C4-2B (cell line): ENCODE results near the gene MAFF.

ENCODE experiments used
- CTCF ChIP-seq: fragments of 450-650 bp; conservative IDR thresholded peaks from 2 replicates; pipeline ENCODE4 v1.5.1; 2017; ENCODE audit warnings: mild to moderate bottlenecking
- ZFX ChIP-seq: fragments of 450-650 bp; IDR thresholded peaks from 2 replicates; pipeline ENCODE4 v1.6.1; 2017

GRCh38 chr22:38172832-38173640 is 28.8 kb upstream of the MAFF start:
- TF ChIP-seq CTCF, result no peak
- TF ChIP-seq ZFX, result no peak
